ENCODE data around the gene LPA.
"Not testable (repeated sequence)": the region's sequence is repeated elsewhere in the genome, so short reads cannot be mapped to it uniquely, and the experiment has no call there.

The LPA gene

GRCh38 chr6:160661216-160661615 is 2.9 kb downstream of the LPA start:
- Histone ChIP-seq H3K9ac (ENCODE audit: low read depth, low read length) (no peak overlapping the region), H3K27me3 (ENCODE audit: insufficient read depth, low read length) (no peaks in the 10 kb centered on the region), H3K4me1 (ENCODE audit: insufficient read depth, low read length) (no peaks in the 10 kb centered on the region), H3K36me3 (ENCODE audit: insufficient read depth, low read length) (no peaks in the 10 kb centered on the region), H3K4me3 (ENCODE audit: low read length) (no peak overlapping the region), H3K9me3 (ENCODE audit: insufficient read depth, low read depth, low read length) (peaks cover 8% of the 10 kb centered on the region; the same call in 1 of the 2 replicates), H3K27ac (ENCODE audit: low read depth, low read length) (no peak overlapping the region)
- 87% methylated on average over 3 of the region's 3 CpGs for WGBS

DNA sequence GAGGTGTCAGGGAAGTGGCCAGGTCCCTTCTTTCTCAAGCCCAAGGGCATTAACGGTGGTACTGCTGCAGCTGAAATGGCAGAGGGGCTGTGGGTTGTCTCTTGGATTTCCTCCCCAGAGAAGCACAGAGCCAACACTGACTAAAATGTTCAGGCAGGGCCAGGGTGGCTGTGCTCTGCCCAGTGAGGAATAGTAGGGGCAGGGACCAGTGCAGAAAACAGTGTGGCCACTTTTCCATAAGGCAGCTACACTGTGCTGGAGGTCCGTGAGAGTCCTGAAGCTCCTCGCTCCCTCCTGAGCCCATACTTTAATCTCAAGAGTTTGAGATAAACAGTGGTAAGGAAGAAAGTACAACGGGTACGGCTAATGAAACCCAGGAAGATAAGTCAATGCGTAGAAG is 4.5 kb downstream of the LPA start:
- 93% methylated on average over 3 of the region's 6 CpGs for WGBS
- Histone ChIP-seq H3K27me3 (ENCODE audit: insufficient read depth, low read length) (no peaks in the 10 kb centered on the region), H3K9me3 (ENCODE audit: insufficient read depth, low read depth, low read length) (peaks cover 13% of the 10 kb centered on the region; the same call in 1 of the 2 replicates), H3K27ac (ENCODE audit: low read depth, low read length) (no peak overlapping the region), H3K9ac (ENCODE audit: low read depth, low read length) (no peak overlapping the region), H3K4me3 (ENCODE audit: low read length) (no peak overlapping the region), H3K36me3 (ENCODE audit: insufficient read depth, low read length) (no peaks in the 10 kb centered on the region), H3K4me1 (ENCODE audit: insufficient read depth, low read length) (no peaks in the 10 kb centered on the region)

DNA sequence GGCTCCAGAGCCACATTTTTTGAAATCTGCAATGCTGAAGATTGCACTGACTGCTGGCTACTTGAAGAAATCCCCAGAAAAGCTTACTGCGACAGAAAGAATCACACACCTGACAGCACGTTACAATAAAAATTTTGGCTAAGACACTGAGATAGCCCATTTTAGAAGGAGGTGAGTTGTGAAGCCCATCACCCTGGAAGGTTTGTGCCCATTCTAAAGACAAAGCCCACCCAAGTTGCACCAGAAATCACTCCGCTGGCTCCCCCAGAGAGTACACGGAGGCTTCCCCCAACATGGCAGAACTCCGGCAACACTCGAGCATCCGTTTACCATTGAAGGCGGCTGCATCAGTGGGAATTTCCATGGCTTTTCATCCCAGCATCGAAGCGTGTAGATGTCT is 29.4 kb downstream of the LPA start:
- no peak overlapping the region for H3K27ac ChIP-seq (ENCODE audit: low read depth, low read length)
- H3K4me3 ChIP-seq (ENCODE audit: low read length) = no peak overlapping the region
- WGBS = 93% methylated on average over 8 of the region's 10 CpGs
- H3K9me3 ChIP-seq (ENCODE audit: insufficient read depth, low read depth, low read length) = peaks cover 5% of the 10 kb centered on the region
- no peaks in the 10 kb centered on the region for H3K4me1 ChIP-seq (ENCODE audit: insufficient read depth, low read length)
- no peaks in the 10 kb centered on the region for H3K27me3 ChIP-seq (ENCODE audit: insufficient read depth, low read length)
- H3K9ac ChIP-seq (ENCODE audit: low read depth, low read length) = no peak overlapping the region
- H3K36me3 ChIP-seq (ENCODE audit: insufficient read depth, low read length) = no peaks in the 10 kb centered on the region

DNA sequence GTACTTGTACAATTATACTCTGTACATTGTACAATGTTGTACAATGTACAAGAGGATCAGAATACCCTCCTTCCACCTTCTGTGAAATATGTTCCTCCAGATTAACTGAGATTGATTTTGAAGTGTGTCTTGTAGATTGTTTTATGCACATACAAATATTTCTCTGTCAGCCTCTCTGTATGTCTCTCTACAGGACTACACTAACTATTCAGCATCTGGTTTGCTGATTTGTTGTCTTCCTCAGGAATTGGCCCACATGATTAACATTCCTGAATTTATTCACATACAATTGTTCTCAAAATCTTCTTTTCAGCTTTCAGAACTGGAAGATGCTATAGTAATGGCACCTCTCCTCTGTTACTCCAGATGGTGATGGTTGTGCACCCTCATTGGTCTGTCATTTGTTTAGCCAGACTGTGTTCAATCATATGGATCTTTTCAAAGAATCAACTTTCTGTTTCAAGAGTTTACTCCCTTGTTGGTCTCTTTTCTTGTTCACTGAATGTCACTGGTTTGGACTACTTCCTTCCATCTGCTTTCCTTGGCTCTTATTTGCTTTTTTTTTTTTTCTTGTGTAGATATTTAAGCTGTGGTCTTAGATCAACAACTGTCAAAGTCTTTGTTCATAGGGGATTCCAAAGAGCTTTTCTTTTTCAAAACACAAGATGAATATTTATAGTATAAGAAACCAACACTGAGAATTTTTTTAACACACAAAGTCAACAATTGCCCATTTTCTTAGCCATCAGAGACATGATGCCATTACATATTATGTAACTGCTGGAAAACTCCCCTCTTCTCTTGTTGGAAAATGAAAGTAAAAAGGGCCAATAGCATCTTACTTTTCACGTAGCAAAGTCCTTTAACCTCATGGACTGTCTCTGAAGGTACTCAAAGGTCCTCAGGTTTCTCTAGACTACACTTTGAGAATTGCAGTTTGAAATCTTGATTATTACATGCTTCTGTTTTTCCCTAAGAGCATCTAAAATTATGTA is 67.9 kb downstream of the LPA start:
- peaks cover 85% of the 10 kb centered on the region for H3K9me3 ChIP-seq (ENCODE audit: insufficient read depth, low read depth, low read length)
- no peaks in the 10 kb centered on the region for H3K27me3 ChIP-seq (ENCODE audit: insufficient read depth, low read length)
- H3K9ac ChIP-seq (ENCODE audit: low read depth, low read length) = no peak overlapping the region
- H3K36me3 ChIP-seq (ENCODE audit: insufficient read depth, low read length) = no peaks in the 10 kb centered on the region
- WGBS = 50% methylated on average over 1 of the region's 1 CpG
- H3K4me1 ChIP-seq (ENCODE audit: insufficient read depth, low read length) = no peaks in the 10 kb centered on the region
- H3K4me3 ChIP-seq (ENCODE audit: low read length) = no peak overlapping the region
- H3K27ac ChIP-seq (ENCODE audit: low read depth, low read length) = no peak overlapping the region

GRCh38 chr6:160595297-160595696 is 68.8 kb downstream of the LPA start:
- H3K36me3 ChIP-seq (ENCODE audit: insufficient read depth, low read length); H3K4me3 ChIP-seq (ENCODE audit: low read length); H3K27me3 ChIP-seq (ENCODE audit: insufficient read depth, low read length); H3K9ac ChIP-seq (ENCODE audit: low read depth, low read length); H3K4me1 ChIP-seq (ENCODE audit: insufficient read depth, low read length); H3K27ac ChIP-seq (ENCODE audit: low read depth, low read length): not testable (repeated sequence)
- 39% methylated on average over 4 of the region's 4 CpGs for WGBS
- peaks cover 83% of the 10 kb centered on the region for H3K9me3 ChIP-seq (ENCODE audit: insufficient read depth, low read depth, low read length)

DNA sequence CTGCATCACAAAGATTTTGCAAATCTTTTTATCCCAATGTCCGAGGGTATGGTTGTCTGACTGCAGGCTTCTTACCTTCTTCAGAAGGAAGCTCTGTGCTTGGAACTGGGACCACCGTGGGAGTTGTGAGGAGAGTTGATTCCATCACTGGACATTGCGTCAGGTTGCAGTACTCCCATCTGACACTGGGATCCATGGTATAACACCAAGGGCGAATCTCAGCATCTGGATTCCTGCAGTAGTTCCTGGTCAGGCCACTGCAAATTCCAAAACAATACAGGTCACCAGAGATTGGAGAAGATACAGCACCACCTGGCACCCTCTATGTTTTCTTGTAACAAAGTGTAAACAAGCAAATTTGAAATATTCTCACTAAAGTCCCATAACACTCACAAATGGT is 77.7 kb downstream of the LPA start:
- H3K9ac ChIP-seq (ENCODE audit: low read depth, low read length) = no peak overlapping the region
- no peak overlapping the region for H3K27ac ChIP-seq (ENCODE audit: low read depth, low read length)
- 67% methylated on average over 4 of the region's 4 CpGs for WGBS
- H3K36me3 ChIP-seq (ENCODE audit: insufficient read depth, low read length) = no peaks in the 10 kb centered on the region
- H3K9me3 ChIP-seq (ENCODE audit: insufficient read depth, low read depth, low read length) = peaks cover 80% of the 10 kb centered on the region
- H3K4me3 ChIP-seq (ENCODE audit: low read length) = no peak overlapping the region
- H3K4me1 ChIP-seq (ENCODE audit: insufficient read depth, low read length) = no peaks in the 10 kb centered on the region
- H3K27me3 ChIP-seq (ENCODE audit: insufficient read depth, low read length) = no peaks in the 10 kb centered on the region

DNA sequence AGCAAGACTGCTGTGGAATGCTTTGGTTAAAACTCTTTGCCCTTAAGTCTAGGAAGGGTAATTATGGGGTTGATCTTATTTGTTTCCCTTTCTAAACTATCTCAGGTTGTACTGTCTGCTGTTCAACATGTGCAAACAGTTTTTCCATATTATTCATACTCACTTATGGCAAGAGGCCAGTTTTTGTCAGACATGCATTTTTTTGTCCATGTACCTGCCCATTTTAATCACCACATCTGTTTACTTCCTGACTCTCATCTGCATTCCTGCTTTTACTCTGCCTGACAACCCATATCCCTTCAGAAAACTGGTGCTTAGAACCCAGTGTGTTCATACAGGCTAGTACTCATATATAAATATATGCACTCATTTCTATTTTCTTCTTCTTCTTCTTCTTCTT is 80.3 kb downstream of the LPA start:
- Histone ChIP-seq H3K4me1 (ENCODE audit: insufficient read depth, low read length) (no peaks in the 10 kb centered on the region), H3K9me3 (ENCODE audit: insufficient read depth, low read depth, low read length) (peaks cover 80% of the 10 kb centered on the region), H3K9ac (ENCODE audit: low read depth, low read length) (no peak overlapping the region)

DNA sequence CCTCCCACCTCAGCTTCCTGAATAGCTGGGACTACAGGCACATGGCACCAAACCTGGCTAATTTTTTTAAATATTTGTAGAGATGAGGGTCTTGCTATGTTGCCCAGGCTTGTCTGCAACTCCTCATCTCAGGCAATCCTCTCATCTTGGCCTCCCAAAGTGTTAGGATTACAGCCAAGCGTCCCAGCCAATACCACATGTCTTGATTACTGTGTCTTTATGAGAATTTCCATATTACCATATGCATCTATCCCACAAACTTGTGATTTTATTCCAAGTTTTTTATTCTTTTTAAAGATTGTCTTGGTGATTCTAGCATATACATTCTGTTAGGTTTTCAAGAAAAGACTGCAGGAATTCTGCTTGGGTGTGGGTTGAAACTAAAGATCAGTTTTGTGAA is 82.7 kb downstream of the LPA start:
- H3K27me3 ChIP-seq (ENCODE audit: insufficient read depth, low read length) = no peaks in the 10 kb centered on the region
- 11% methylated on average over 1 of the region's 1 CpG for WGBS
- H3K9ac ChIP-seq (ENCODE audit: low read depth, low read length) = no peak overlapping the region
- no peak overlapping the region for H3K27ac ChIP-seq (ENCODE audit: low read depth, low read length)
- H3K4me1 ChIP-seq (ENCODE audit: insufficient read depth, low read length) = no peaks in the 10 kb centered on the region
- no peak overlapping the region for H3K4me3 ChIP-seq (ENCODE audit: low read length)
- H3K36me3 ChIP-seq (ENCODE audit: insufficient read depth, low read length) = no peaks in the 10 kb centered on the region
- H3K9me3 ChIP-seq (ENCODE audit: insufficient read depth, low read depth, low read length) = peaks cover 78% of the 10 kb centered on the region

More for the DNA sequence above, 80.3 kb downstream of the LPA start:
- H3K4me3 ChIP-seq (ENCODE audit: low read length) = no peak overlapping the region
- no peak overlapping the region for H3K27ac ChIP-seq (ENCODE audit: low read depth, low read length)
- H3K27me3 ChIP-seq (ENCODE audit: insufficient read depth, low read length) = no peaks in the 10 kb centered on the region
- no peaks in the 10 kb centered on the region for H3K36me3 ChIP-seq (ENCODE audit: insufficient read depth, low read length)

GRCh38 chr6:160578515-160578914 is 85.6 kb downstream of the LPA start:
- H3K4me1 ChIP-seq (ENCODE audit: insufficient read depth, low read length); H3K4me3 ChIP-seq (ENCODE audit: low read length); H3K27me3 ChIP-seq (ENCODE audit: insufficient read depth, low read length); H3K36me3 ChIP-seq (ENCODE audit: insufficient read depth, low read length); H3K27ac ChIP-seq (ENCODE audit: low read depth, low read length); H3K9ac ChIP-seq (ENCODE audit: low read depth, low read length): not testable (repeated sequence)
- WGBS = 65% methylated on average over 5 of the region's 5 CpGs
- peaks cover 76% of the 10 kb centered on the region for H3K9me3 ChIP-seq (ENCODE audit: insufficient read depth, low read depth, low read length)

- Histone ChIP-seq H3K27ac (ENCODE audit: low read depth, low read length) (no peak overlapping the region), H3K9ac (ENCODE audit: low read depth, low read length) (no peak overlapping the region), H3K36me3 (ENCODE audit: insufficient read depth, low read length) (no peaks in the 10 kb centered on the region), H3K9me3 (ENCODE audit: insufficient read depth, low read depth, low read length) (peaks cover 48% of the 10 kb centered on the region), H3K4me1 (ENCODE audit: insufficient read depth, low read length) (no peaks in the 10 kb centered on the region), H3K4me3 (ENCODE audit: low read length) (no peak overlapping the region), H3K27me3 (ENCODE audit: insufficient read depth, low read length) (no peaks in the 10 kb centered on the region)
- WGBS = 81% methylated on average over 4 of the region's 4 CpGs
These were observed 90.1 kb downstream of the LPA start for GRCh38 chr6:160573943-160574342.

- not testable (repeated sequence) for H3K9ac ChIP-seq (ENCODE audit: low read depth, low read length); H3K27ac ChIP-seq (ENCODE audit: low read depth, low read length); H3K27me3 ChIP-seq (ENCODE audit: insufficient read depth, low read length); H3K36me3 ChIP-seq (ENCODE audit: insufficient read depth, low read length); H3K4me3 ChIP-seq (ENCODE audit: low read length); H3K4me1 ChIP-seq (ENCODE audit: insufficient read depth, low read length)
- peaks cover 36% of the 10 kb centered on the region; the same call in 1 of the 2 replicates for H3K9me3 ChIP-seq (ENCODE audit: insufficient read depth, low read depth, low read length)
These were observed 92.9 kb downstream of the LPA start for GRCh38 chr6:160571201-160571600.
